HEK293T (cell line): ENCODE data around the gene MTA2.

Source experiments
- ARNT ChIP-seq: fragments of 450-650 bp; IDR thresholded peaks from 2 replicates; pipeline ENCODE4 v1.6.1; 2017; ENCODE audit warnings: mild to moderate bottlenecking
- BHLHE40 ChIP-seq: fragments of 450-650 bp; IDR thresholded peaks from 2 replicates; pipeline ENCODE4 v1.6.1; 2016; ENCODE audit warnings: mild to moderate bottlenecking, moderate library complexity, borderline replicate concordance
- FOXA1 ChIP-seq: fragments of 450-650 bp; IDR thresholded peaks from 2 replicates; pipeline ENCODE4 v1.6.1; 2016; ENCODE audit warnings: mild to moderate bottlenecking
- FOXK2 ChIP-seq: fragments of 450-650 bp; IDR thresholded peaks from 2 replicates; pipeline ENCODE4 v1.6.1; 2016; ENCODE audit warnings: mild to moderate bottlenecking
- FOXM1 ChIP-seq: fragments of 450-650 bp; IDR thresholded peaks from 2 replicates; pipeline ENCODE4 v1.6.1; 2017; ENCODE audit warnings: mild to moderate bottlenecking, borderline replicate concordance
- L3MBTL2 ChIP-seq: fragments of 450-650 bp; conservative IDR thresholded peaks from 2 replicates; pipeline ENCODE4 v1.6.1; 2016; ENCODE audit warnings: mild to moderate bottlenecking
- NFRKB ChIP-seq: fragments of 450-650 bp; IDR thresholded peaks from 2 replicates; pipeline ENCODE4 v1.6.1; 2016; ENCODE audit warnings: mild to moderate bottlenecking, moderate library complexity
- PKNOX1 ChIP-seq: fragments of 450-650 bp; IDR thresholded peaks from 2 replicates; pipeline ENCODE4 v1.6.1; 2016
- SP1 ChIP-seq: fragments of 450-650 bp; IDR thresholded peaks from 2 replicates; pipeline ENCODE4 v1.6.1; 2017
- SUZ12 ChIP-seq: fragments of 450-650 bp; IDR thresholded peaks from 2 replicates; pipeline ENCODE4 v1.6.1; 2016; ENCODE audit warnings: mild to moderate bottlenecking
- TARDBP ChIP-seq: fragments of 450-650 bp; IDR thresholded peaks from 2 replicates; pipeline ENCODE4 v1.6.1; 2016

- no peak for TF ChIP-seq SP1
- TF ChIP-seq FOXM1 = no peak
- no peak for TF ChIP-seq L3MBTL2
- TF ChIP-seq NFRKB = no peak
- no peak for TF ChIP-seq PKNOX1
- no peak for TF ChIP-seq BHLHE40
- TF ChIP-seq ARNT = no peak
- no peak for TF ChIP-seq FOXK2
- no peak for TF ChIP-seq TARDBP
- TF ChIP-seq SUZ12 = no peak
- no peak for TF ChIP-seq FOXA1
Observed at GRCh38 chr11:62600367-62601121, 1.1 kb downstream of the MTA2 start.
